GM18498 (cell line): ENCODE results near the gene ZNF546.
"Not testable (repeated sequence)": the region's sequence is repeated elsewhere in the genome, so short reads cannot be mapped to it uniquely, and the experiment has no call there.

Experiments used
- ATAC-seq: cut with Tn5 transposase; IDR thresholded peaks from one replicate; pipeline ENCODE4 v1.9.1; 2021; ENCODE audit warnings: mild to moderate bottlenecking, moderate library complexity; ENCODE audit not compliant: unreplicated experiment

Gene ZNF546

DNA sequence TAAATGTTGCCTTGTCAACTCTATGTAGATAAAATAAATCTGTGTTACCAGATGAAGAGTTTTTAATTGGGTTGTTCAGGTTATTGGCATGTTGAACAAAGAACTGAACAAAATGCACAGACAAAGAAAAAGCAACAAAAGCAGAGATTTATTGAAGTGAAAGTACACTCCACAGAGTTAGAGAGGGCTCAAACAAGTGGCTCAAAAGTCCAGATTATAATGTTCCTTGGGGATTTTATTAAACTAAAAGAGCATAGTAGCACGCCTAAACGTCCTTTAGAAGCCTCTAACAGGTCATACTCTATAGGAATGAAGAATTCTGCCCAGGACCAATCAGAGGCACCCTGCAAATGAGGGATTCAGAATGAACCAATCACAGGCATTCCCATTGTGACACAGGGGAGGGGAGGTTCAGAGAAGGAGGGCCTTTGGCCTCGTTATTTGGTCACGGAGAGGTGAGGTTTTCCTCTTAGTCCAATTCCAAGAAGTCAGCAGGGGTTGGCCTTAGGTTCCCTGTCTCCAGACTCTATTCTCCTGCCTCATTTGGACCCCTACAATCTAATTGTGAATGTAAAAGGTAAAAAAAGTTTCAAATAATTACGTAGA is 13.1 kb upstream of the ZNF546 start:
- ATAC-seq, result no peak

DNA sequence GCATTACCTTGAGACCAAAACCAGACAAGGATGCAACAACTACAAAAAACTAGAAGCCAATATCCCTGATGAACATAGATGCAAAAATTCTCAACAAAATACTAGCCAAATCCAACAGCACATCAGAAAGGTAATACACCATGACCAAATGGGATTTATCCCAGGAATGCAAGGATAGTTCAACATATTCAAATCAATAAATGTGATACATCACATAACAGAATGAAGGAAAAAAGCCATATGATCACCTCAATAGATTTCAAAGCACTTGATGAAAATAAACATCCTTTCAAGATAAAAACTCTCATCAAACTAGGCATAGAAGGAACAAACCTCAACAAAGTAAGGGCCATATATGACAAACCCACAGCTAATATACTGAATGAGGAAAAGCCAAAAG is 10.2 kb upstream of the ZNF546 start:
- no peak for ATAC-seq

DNA sequence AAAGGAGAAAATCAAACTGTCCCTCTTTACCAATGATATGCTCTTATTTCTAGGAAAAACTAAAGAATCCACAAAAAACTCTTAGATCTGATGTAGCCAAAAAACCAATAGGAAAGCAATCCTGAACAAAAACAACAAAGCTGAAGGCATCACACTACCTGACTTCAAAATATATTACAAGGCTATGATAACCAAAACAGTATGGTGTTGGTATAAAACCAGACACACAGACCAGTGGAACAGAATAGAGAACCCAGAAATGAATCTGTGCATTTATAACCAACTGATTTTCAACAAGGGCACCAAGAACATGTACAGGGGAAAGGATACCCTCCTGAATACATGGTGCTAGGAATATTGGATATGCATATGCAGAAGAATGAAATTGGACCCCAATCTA is 9.7 kb upstream of the ZNF546 start:
- no peak for ATAC-seq

DNA sequence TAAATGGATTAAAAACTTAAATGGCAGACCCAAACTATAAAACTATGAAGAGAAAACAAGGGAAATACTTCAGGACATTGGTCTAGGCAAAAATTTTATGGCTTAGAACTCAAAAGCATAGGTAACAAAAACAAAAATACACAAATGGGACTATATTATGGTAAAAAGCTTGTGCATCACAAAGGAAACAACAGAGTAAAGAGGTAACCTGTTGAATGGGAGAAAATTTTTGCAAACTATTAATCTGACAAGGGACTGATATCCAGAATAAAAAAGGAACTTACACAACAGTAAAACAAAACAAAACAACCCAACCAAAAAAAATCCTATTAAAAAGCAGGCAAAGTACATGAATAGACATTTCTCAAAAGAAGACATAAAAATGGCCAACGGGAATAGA is 9.3 kb upstream of the ZNF546 start:
- no peak for ATAC-seq

DNA sequence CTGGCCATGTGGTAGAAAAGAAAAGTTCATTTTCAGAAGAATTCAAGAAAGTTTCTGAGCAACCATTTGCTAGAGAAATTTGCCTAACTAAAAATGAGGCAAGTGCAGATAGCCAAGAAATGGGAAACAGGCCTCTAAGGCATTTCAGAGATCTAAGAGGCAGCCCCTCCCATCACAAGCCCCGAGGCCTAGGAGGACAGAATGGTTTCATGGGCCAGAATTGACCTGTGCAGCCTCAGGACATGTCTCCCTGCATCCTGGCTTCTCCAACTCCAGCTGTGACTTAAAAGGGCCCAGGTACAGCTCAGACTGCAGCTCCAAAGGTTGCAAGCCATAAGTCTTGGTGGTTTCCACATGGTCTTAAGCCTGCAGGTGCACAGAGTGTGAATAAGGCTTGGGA is 3.3 kb upstream of the ZNF546 start:
- no peak for ATAC-seq

DNA sequence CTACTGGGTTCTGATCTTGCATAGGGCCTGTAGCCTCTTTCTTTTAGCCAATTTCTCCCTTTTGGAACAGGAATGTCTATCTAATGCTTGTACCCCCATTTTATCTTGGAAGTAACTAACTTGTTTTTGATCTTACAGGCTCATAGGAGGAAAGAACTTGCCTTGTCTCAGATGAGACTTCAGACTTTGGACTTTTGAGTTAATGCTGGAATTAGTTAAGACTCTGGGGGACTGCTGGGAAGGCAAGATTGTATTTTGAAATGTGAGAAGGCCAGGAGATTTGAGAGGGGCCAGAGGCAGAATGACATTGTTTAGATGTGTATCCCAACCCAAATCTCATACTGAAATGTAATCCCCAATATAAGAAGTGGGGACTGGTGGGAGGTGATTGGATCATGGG is 2.5 kb upstream of the ZNF546 start:
- ATAC-seq, result no peak

DNA sequence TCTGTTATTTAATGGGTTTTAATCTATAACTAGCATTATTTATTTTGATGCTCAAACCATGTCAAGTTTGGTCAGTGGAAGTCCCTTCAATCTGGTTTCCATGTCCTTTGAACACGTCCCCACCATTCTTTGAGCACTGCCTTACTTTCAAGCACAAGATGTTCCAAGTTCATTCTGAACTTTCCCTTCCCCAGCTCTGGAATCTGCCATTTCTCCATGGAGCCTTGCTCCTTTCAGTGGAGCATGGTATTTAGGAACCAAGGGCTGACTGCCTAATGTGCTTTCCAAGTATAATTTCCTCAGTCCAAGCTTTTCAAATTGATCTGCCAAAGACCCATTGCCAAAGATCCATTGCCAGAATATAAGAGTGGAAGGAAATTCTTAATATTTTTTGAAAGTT is 1.1 kb upstream of the ZNF546 start:
- no peak for ATAC-seq

DNA sequence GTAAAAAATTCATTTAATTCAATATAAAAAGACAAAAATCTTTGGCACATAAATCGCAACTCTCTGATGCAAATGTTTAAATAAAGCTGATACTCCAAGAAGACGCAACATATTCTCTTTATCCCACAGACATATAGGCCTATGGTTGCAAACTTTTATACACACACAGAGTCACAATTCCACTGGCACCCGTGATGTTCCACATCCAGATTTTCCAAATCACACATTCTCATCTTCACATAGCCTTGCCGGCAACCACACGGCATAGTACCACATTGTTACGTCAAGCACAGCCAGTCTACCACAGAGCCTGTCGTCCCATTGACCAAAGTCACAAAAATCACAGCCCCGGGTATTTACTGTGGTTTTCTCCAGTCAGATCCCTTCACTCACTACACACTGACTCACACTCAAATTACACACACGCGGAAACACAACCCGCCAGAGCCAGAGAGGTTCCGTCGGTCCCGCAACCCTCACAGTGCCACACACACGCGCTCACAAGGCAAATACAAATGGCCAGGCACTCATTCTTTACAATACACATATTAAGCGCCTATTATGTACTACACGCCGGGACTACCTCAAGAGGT is 546 bp upstream of the ZNF546 start:
- peak; percentile 23 for ATAC-seq

DNA sequence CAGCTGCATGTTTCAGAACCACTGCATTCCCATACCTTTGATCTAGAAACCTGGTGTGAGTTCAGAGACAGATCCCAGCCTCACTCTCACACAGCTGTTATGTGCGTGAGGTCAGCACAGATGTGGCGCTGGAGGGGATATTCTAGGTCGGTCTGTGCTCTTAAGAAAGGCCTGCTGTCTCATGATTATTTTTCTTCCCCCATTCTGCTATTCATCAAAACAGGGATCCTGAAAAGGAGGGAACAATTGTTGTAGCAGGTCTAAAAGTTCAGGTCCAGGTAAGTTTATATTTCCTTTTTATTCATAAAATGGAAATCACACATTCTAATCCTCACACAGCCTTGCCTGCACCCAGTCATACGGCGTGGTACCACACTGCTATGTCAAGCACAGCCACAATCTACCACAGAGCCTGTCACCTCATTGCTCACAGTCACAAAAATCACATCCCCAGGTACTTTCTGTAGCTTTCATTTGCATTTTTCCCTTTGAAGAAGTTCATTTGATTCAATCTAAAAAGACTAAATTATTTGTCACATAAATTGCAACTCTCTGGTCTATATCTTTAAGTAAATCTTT is 867 bp downstream of the ZNF546 start:
- no peak for ATAC-seq

DNA sequence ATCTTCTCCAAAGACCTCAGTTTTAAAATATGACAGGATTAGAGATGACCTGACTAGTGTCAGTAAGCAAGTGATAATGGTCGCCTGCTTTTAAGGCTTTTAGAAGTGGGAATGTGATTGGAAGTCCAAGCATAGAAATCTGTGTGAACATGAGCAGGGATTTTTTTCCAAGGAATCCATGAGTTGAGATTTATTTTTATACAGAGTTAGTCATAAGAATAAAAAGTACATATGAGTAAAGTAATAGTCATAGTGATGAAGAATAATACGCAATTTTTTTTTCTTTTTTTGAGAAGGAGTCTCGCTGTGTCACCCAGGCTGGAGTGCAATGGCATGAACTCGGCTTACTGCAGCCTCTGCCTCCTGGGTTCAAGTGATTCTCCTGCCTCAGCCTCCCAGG is 1.6 kb downstream of the ZNF546 start:
- no peak for ATAC-seq

DNA sequence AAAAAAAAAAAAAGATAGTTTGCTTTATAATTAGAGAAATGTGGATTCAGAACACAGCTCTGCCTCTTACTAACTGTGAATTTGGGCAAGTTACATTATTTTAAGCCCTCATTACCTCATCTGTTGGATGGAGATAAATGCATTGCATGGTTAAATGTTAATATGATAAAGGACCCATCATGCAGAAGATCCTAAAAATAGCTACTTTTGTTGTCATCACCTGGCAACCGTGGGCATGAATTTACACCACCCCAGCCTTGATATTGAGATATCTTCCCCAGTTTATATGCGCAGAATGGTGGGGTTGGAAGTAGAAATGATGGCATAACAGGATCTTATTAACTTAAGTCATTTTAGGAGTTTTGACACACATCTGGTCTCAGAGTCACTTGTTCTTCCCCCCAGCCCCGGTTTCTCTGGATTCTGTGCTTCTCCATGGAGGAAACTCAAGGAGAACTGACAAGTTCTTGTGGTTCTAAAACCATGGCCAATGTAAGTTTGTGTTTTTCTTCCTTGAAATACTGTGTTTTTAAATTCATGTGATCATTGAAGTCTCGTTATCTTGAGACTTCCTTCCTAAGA is 8.9 kb downstream of the ZNF546 start:
- ATAC-seq, result no peak

DNA sequence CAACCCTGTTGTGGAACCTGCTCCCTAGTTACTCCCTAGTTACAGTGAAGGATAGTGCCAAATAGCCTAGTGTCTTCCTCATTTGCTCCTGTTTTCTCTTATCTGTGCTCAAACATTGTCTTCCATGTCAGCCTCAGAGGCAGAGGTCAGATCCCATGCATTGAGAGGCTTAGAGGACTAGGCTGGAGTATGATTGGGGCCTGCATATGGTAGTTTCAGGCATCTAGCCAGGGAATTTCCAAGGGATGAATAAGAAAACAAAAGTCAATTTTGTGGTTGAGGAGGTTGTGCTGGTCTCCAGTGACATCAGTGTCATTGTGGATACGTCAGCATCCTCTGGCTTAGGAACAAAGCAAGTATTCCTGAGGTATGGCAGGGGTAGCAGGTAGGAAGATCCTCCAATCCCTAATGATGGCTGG is 9.4 kb downstream of the ZNF546 start:
- no peak for ATAC-seq

DNA sequence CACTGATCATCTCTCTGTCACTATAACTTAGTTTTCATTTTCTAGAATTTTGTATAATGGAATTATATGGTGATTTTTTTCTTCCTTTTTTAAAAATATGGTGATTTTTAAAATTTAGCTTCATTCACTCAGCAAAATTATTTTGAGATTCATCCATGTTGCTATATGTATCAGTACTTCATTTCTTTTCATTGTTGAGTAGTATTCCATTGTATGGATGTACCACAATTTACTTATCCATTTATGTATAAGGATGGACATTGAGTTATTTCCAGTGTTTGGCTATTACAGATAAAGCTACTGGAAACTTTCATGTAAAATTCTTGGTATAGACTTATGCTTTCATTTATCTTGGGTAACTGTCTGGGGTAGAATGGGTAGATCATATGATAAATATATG is 12.8 kb downstream of the ZNF546 start:
- no peak for ATAC-seq

DNA sequence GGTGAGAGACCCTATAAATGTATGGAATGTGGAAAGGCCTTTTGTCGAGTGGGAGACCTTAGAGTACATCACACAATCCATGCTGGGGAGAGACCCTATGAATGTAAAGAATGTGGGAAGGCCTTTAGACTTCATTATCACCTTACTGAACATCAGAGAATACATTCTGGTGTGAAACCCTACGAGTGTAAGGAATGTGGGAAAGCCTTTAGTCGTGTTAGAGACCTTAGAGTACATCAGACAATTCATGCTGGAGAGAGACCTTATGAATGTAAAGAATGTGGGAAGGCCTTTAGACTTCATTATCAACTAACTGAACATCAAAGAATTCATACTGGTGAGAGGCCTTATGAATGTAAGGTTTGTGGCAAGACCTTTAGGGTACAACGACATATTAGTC is 17.1 kb downstream of the ZNF546 start:
- ATAC-seq, result no peak

DNA sequence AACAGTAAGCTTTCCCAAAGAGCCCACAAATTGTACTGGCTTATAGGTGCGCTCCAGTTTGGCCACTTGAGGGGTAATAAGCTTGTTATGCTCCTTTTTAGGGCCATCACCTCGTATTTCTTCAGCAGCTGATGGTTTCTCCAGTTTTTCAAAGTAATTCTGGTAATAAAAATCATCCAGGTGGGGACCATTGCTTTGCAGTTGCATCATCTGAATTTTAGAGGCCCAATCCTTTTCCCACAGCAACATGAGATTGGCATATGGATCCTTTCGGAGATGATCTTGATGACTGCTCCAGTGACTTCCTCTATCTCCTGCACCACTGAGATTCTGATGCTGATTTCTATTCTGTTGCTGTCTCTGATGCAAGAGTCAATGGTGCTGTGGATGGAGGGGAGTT is 27.1 kb downstream of the ZNF546 start:
- ATAC-seq, result no peak

DNA sequence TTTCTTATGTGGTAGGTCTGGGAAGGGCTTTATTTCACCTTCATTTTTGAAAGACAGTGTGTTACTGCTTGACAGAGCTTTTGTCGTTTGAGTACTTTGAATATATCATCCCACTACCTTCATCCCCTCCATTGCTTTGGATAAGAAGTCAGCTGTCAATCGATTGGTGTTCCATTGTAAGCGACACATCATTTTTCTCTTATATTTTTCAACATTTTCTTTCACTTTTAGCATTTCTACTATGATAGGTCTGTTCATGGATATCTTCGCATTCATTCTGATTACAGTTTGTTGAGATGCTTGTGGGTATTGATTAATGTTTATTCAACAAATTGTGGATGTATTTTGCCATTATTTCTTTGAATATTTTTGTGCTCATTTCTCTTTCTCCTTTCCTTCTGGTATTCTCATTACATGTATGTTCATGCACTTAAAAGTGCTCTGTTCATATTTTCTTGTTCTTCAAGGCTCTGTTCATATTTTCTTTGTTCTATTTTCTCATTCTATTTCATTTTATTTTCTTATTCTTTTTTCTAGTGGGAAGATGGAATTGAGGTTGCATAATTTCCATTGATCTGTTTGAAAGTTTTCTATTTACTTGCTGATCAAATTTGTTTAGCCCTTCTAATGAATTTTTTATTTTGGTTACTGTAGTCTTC is 29.2 kb downstream of the ZNF546 start:
- ATAC-seq, result no peak

DNA sequence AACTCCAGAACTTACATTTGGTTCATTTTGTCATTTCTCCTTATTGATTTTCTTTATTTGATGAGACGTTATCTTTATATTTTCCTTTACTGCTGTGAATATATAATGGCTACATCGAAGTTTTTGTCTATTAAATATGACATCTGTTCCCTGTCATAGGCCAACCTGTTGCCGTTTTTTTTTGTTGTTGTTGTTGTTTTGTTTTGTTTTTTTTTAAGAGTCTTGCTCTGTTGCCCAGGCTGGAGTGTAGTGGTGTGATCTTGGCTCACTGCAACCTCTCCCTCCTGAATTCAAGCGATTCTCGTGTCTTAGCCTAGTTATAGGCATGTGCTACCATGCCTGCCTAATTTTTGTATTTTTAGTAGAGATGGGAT is 29.7 kb downstream of the ZNF546 start:
- ATAC-seq, result no peak

DNA sequence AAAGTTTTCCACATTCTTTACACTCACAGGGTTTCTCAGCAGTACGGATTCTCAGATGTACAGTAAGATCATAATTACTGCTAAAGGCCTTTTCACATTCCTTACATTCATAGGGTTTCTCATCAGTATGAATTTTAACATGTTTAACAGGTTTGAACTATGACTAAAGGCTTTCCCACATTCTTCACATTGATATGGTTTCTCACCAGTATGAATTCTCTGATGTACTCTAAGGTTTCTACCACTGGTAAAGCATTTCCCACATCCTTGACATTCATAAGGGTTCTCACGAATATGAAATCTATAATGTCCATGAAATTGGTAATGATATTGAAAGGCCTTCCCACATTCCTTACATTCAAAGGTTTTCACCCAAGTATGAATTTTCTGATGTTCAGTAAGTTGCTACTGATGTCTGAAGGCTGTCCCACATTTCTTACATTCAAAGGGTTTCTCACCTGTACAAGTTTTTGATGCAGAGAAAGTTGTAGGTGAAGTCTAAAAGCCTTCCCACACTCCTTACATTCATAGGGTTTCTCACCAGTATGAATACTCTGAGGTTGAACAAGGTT is 37.2 kb downstream of the ZNF546 start:
- no peak for ATAC-seq

DNA sequence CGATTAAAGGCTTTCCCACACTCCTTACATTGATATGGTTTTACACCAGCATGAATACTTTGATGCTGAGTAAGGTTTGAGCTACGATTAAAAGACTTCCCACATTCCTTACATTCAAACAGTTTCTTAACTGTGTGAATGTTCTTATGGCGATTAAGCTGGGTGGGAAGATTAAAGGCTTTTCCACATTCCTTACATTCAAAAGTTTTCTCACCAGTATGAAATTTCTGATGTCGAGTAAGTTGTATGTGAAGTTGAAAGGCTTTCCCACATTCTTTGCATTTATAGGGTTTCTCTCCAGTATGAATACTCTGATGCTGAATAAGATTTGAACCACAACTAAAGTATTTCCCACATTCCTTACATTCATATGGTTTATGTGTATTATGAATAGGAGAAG is 39.1 kb downstream of the ZNF546 start:
- no peak for ATAC-seq

DNA sequence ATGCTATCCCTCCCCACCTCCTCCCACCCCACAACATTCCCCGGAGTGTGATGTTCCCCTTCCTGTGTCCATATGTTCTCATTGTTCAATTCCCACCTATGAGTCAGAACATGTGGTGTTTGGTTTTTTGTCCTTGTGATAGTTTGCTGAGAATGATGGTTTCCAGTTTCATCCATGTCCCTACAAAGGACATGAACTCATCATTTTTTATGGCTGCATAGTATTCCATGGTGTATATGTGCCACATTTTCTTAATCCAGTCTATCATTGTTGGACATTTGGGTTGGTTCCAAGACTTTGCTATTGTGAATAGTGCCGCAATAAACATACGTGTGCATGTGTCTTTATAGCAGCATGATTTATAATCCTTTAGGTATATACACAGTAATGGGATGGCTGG is 41.2 kb downstream of the ZNF546 start:
- not testable (repeated sequence) for ATAC-seq

DNA sequence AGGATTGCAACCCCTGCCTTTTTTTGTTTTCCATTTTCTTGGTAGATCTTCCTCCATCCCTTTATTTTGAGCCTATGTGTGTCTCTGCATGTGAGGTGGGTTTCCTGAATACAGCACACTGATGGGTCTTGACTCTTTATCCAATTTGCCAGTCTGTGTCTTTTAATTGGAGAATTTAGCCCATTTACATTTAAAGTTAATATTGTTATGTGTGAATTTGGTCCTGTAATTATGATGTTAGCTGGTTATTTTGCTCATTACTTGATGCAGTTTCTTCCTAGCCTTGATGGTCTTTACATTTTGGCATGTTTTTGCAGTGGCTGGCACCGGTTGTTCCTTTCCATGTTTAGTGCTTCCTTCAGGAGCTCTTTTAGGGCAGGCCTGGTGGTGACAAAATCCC is 44.9 kb downstream of the ZNF546 start:
- ATAC-seq, result not testable (repeated sequence)

DNA sequence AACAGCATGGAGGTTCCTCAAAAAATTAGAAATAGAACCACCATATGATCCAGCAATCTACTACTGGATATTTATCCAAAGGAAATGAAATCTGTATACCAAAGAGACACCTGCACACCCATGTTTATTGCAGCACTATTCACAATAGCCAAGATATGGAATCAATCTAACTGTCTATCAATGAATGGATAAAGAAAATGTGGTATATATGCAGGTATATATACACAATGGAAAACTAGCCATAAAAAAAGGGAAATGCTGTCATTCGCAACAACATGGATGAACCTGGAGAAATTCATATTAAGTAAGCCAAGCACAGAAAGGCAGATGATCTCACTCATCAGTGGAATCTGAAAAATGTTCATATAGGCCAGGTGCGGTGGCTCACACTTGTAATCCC is 56.6 kb downstream of the ZNF546 start:
- ATAC-seq, result no peak
